Raji (cell line): Measurements from ENCODE around the gene GLYR1.

Experiments
- POLR2A ChIP-seq: IDR thresholded peaks from 2 replicates; pipeline ENCODE4 v1.6.1; 2011; ENCODE audit warnings: low read depth, low read length, control low read depth; ENCODE audit not compliant: insufficient read depth

GLYR1 gene

GRCh38 chr16:4884209-4884608 is 37.1 kb upstream of the GLYR1 start:
- no peak for TF ChIP-seq POLR2A

- no peak for TF ChIP-seq POLR2A
These were observed 36.4 kb upstream of the GLYR1 start for GRCh38 chr16:4883501-4883900.

- no peak for TF ChIP-seq POLR2A
These were observed 35.7 kb upstream of the GLYR1 start for GRCh38 chr16:4882633-4883285.

- no peak for TF ChIP-seq POLR2A
These were observed 35.0 kb upstream of the GLYR1 start for GRCh38 chr16:4882000-4882632.

GRCh38 chr16:4880006-4880580 is 33.0 kb upstream of the GLYR1 start:
- TF ChIP-seq POLR2A = no peak

GRCh38 chr16:4879049-4879448 is 32.0 kb upstream of the GLYR1 start:
- no peak for TF ChIP-seq POLR2A

GRCh38 chr16:4877380-4877685 is 30.2 kb upstream of the GLYR1 start:
- TF ChIP-seq POLR2A = no peak

- TF ChIP-seq POLR2A = no peak
These were observed 29.7 kb upstream of the GLYR1 start for GRCh38 chr16:4876646-4877379.

GRCh38 chr16:4874666-4875065 is 27.6 kb upstream of the GLYR1 start:
- TF ChIP-seq POLR2A = no peak

GRCh38 chr16:4873091-4873490 is 26.0 kb upstream of the GLYR1 start:
- no peak for TF ChIP-seq POLR2A

- no peak for TF ChIP-seq POLR2A
These were observed 24.0 kb upstream of the GLYR1 start for GRCh38 chr16:4871071-4871470.

GRCh38 chr16:4870138-4870671 is 23.1 kb upstream of the GLYR1 start:
- TF ChIP-seq POLR2A = no peak

- TF ChIP-seq POLR2A = no peak
These were observed 22.2 kb upstream of the GLYR1 start for GRCh38 chr16:4869147-4869805.

GRCh38 chr16:4868535-4868934 is 21.4 kb upstream of the GLYR1 start:
- TF ChIP-seq POLR2A = no peak

GRCh38 chr16:4868026-4868425 is 20.9 kb upstream of the GLYR1 start:
- no peak for TF ChIP-seq POLR2A
